ENCODE data around the gene TCEAL1.

DNA sequence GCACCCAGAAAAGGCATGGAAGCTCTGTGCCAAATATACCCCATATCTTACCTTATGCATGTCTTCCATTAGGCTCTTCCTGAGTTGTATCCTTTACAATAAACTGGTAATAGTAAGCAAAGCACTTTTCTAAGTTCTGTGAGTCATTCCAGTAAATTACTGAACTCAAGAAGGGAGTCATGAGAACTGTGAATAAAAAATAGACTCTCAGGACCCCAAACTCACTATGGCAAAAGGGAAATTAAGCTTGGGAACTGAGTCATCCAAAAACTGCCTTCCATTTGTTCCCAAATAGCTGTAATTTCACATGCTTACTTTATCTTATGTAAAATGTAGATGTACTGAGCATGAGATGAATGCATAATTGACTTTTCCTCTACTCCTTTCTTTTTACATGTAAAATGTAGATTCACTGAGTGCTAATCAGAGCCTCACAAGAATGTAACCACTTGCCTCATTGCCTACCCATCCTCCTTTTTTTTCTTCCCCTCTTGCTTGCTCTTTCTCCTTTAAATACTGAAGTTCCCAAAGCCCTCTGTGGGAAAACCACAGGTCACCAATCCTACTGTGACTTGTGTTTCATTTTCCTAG is 12.9 kb upstream of the TCEAL1 start:
- TF ChIP-seq, protein P1, sequence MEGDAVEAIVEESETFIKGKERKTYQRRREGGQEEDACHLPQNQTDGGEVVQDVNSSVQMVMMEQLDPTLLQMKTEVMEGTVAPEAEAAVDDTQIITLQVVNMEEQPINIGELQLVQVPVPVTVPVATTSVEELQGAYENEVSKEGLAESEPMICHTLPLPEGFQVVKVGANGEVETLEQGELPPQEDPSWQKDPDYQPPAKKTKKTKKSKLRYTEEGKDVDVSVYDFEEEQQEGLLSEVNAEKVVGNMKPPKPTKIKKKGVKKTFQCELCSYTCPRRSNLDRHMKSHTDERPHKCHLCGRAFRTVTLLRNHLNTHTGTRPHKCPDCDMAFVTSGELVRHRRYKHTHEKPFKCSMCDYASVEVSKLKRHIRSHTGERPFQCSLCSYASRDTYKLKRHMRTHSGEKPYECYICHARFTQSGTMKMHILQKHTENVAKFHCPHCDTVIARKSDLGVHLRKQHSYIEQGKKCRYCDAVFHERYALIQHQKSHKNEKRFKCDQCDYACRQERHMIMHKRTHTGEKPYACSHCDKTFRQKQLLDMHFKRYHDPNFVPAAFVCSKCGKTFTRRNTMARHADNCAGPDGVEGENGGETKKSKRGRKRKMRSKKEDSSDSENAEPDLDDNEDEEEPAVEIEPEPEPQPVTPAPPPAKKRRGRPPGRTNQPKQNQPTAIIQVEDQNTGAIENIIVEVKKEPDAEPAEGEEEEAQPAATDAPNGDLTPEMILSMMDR (IDR thresholded peaks at IDR 0.05), result no peak
- TF ChIP-seq EP300 (IDR thresholded peaks at IDR 0.05), result no peak

All from suprapubic skin (tissue), 3 donors.